ENCODE measurements around the gene SPDYE11. TPM values are rescaled to one million over a fixed set of nuclear protein-coding genes. Genes with fewer than 3 reads are reported as not detected.
"Not testable (repeated sequence)": the region's sequence is repeated elsewhere in the genome, so short reads cannot be mapped to it uniquely, and the experiment has no call there.

SPDYE11 gene, protein sequence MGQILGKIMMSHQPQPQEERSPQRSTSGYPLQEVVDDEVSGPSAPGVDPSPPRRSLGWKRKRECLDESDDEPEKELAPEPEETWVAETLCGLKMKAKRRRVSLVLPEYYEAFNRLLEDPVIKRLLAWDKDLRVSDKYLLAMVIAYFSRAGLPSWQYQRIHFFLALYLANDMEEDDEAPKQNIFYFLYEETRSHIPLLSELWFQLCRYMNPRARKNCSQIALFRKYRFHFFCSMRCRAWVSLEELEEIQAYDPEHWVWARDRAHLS
- total RNA-seq (2021; ENCODE audit: unreplicated experiment) (not detected), Bru-seq, nascent RNA (not detected), BruChase-seq, experiment 1, labeled RNA remaining after a 6-hour chase (not detected), BruChase-seq, experiment 2, labeled RNA remaining after a 2-hour chase (not detected)
- 0.07 and 0.10 TPM in 2 replicates for polyA plus RNA-seq (2012)
- long read RNA-seq: 0 reads

DNA sequence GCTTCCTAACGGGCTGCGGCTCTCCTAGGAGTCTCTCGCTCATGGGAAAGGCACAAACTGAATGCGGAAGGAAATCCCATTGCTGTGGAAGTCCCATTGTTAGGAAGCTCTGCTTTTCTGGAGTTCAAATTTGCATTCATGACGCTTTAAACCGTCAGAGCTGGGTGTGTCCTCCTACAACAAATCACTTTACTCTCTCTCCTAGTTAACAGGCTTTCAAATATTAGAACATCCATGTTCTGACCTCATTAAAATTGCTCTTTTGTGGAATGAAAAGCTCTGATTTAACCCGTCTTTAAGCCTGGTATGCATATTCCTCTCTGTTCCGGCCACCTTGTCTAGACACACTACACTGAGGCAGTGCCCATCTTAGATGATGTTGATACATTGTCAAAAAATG lies at the start of gene SPDYE11:
SPDYE11 (minus strand) TSS at position 101 of the 400 bp plus-strand sequence. CDS start 1,800 bp downstream, outside the sequence.
- H3K9me2 ChIP-seq (ENCODE audit: insufficient read depth); H3K9me3 ChIP-seq (ENCODE audit: control insufficient read depth in 1 of 2, insufficient read depth in 1 of 2, low read depth in 1 of 2, low read length in 2 of 2); BruUV-seq (replicated peaks); H3K4me2 ChIP-seq (ENCODE audit: low read length); H4K20me1 ChIP-seq (ENCODE audit: insufficient read depth); H3K4me1 ChIP-seq (ENCODE audit: control insufficient read depth in 1 of 2, insufficient read depth in 2 of 2, low read length in 2 of 2); H2AFZ ChIP-seq (ENCODE audit: low read depth, low read length, poor library complexity, severe bottlenecking); ATAC-seq; CTCF ChIA-PET; POLR2A ChIA-PET; H3K79me2 ChIP-seq (ENCODE audit: insufficient read depth, low read length); intact Hi-C loops (cut with micrococcal nuclease); H3K27ac ChIP-seq (ENCODE audit: low read depth, low read length); H3K9ac ChIP-seq (ENCODE audit: low read length); DNase-seq (ENCODE audit: low read depth, low spot score); RAD21 ChIA-PET (ENCODE audit: low non-redundant PET in 1 of 2, low total read pairs in 2 of 2, uncharacterized antibody in 2 of 2, unreplicated experiment in 2 of 2); H3K27me3 ChIP-seq (ENCODE audit: insufficient read depth, low read length); H3K4me3 ChIP-seq (replicated peaks in 1 of 2; ENCODE audit: low read depth in 1 of 2, low read length in 2 of 2); H3K36me3 ChIP-seq (ENCODE audit: control insufficient read depth in 1 of 2, insufficient read depth in 2 of 2, low read length in 2 of 2): not testable (repeated sequence)

DNA sequence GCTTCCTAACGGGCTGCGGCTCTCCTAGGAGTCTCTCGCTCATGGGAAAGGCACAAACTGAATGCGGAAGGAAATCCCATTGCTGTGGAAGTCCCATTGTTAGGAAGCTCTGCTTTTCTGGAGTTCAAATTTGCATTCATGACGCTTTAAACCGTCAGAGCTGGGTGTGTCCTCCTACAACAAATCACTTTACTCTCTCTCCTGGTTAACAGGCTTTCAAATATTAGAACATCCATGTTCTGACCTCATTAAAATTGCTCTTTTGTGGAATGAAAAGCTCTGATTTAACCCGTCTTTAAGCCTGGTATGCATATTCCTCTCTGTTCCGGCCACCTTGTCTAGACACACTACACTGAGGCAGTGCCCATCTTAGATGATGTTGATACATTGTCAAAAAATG lies 28.2 kb upstream of the SPDYE11 start, which contains the start of gene SPDYE9:
SPDYE9 (minus strand) TSS at position 101 of the 400 bp plus-strand sequence. CDS start 1,800 bp downstream, outside the sequence.
- H3K9me3 ChIP-seq (ENCODE audit: control insufficient read depth in 1 of 2, insufficient read depth in 1 of 2, low read depth in 1 of 2, low read length in 2 of 2); intact Hi-C loops (cut with micrococcal nuclease); H3K27me3 ChIP-seq (ENCODE audit: insufficient read depth, low read length); H3K79me2 ChIP-seq (ENCODE audit: insufficient read depth, low read length); H3K36me3 ChIP-seq (ENCODE audit: control insufficient read depth in 1 of 2, insufficient read depth in 2 of 2, low read length in 2 of 2); H2AFZ ChIP-seq (ENCODE audit: low read depth, low read length, poor library complexity, severe bottlenecking); POLR2A ChIA-PET; H3K4me3 ChIP-seq (replicated peaks in 1 of 2; ENCODE audit: low read depth in 1 of 2, low read length in 2 of 2); DNase-seq (ENCODE audit: low read depth, low spot score); CTCF ChIA-PET; H3K27ac ChIP-seq (ENCODE audit: low read depth, low read length); H3K4me2 ChIP-seq (ENCODE audit: low read length); H3K9ac ChIP-seq (ENCODE audit: low read length); BruUV-seq (replicated peaks); H4K20me1 ChIP-seq (ENCODE audit: insufficient read depth); RAD21 ChIA-PET (ENCODE audit: low non-redundant PET in 1 of 2, low total read pairs in 2 of 2, uncharacterized antibody in 2 of 2, unreplicated experiment in 2 of 2); H3K4me1 ChIP-seq (ENCODE audit: control insufficient read depth in 1 of 2, insufficient read depth in 2 of 2, low read length in 2 of 2); H3K9me2 ChIP-seq (ENCODE audit: insufficient read depth); ATAC-seq: not testable (repeated sequence)

DNA sequence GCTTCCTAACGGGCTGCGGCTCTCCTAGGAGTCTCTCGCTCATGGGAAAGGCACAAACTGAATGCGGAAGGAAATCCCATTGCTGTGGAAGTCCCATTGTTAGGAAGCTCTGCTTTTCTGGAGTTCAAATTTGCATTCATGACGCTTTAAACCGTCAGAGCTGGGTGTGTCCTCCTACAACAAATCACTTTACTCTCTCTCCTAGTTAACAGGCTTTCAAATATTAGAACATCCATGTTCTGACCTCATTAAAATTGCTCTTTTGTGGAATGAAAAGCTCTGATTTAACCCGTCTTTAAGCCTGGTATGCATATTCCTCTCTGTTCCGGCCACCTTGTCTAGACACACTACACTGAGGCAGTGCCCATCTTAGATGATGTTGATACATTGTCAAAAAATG lies 28.0 kb downstream of the SPDYE11 start, which contains the start of gene SPDYE8:
SPDYE8 (minus strand) TSS at position 101 of the 400 bp plus-strand sequence. CDS start 1,800 bp downstream, outside the sequence.
- H3K36me3 ChIP-seq (ENCODE audit: control insufficient read depth in 1 of 2, insufficient read depth in 2 of 2, low read length in 2 of 2); H3K4me3 ChIP-seq (replicated peaks in 1 of 2; ENCODE audit: low read depth in 1 of 2, low read length in 2 of 2); DNase-seq (ENCODE audit: low read depth, low spot score); intact Hi-C loops (cut with micrococcal nuclease); H2AFZ ChIP-seq (ENCODE audit: low read depth, low read length, poor library complexity, severe bottlenecking); POLR2A ChIA-PET; H3K9me3 ChIP-seq (ENCODE audit: control insufficient read depth in 1 of 2, insufficient read depth in 1 of 2, low read depth in 1 of 2, low read length in 2 of 2); H3K27me3 ChIP-seq (ENCODE audit: insufficient read depth, low read length); RAD21 ChIA-PET (ENCODE audit: low non-redundant PET in 1 of 2, low total read pairs in 2 of 2, uncharacterized antibody in 2 of 2, unreplicated experiment in 2 of 2); CTCF ChIA-PET; ATAC-seq; H3K4me2 ChIP-seq (ENCODE audit: low read length); H4K20me1 ChIP-seq (ENCODE audit: insufficient read depth); BruUV-seq (replicated peaks); H3K9me2 ChIP-seq (ENCODE audit: insufficient read depth); H3K4me1 ChIP-seq (ENCODE audit: control insufficient read depth in 1 of 2, insufficient read depth in 2 of 2, low read length in 2 of 2); H3K9ac ChIP-seq (ENCODE audit: low read length); H3K27ac ChIP-seq (ENCODE audit: low read depth, low read length); H3K79me2 ChIP-seq (ENCODE audit: insufficient read depth, low read length): not testable (repeated sequence)

DNA sequence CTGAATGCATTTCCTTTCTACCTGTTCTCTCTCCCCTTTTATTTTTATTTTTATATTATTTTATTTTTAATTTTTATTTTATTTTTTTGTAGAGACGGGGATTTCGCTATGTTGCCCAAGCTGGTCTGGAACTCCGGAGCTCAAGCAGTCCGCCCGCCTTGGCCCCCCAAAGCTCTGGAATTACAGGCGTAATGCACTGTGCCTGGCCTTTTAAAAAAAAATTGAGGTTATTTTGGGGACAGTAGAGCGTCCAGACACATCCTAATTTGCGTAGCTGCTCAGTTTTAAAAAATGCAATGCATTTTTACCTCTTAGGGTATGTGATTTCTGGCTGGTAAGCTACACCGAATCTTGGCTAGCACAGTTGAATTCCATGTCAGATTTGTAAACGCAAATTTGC lies 51.2 kb downstream of the SPDYE11 start:
- peak overlapping the region; percentile 57 for H3K4me2 ChIP-seq (ENCODE audit: low read length)
- peak overlapping the region; percentile 50 to 54 for H3K4me3 ChIP-seq (replicated peaks in 1 of 2; ENCODE audit: low read depth in 1 of 2, low read length in 2 of 2)
- H3K27ac ChIP-seq (ENCODE audit: low read depth, low read length); intact Hi-C loops (cut with micrococcal nuclease); CTCF ChIA-PET; H4K20me1 ChIP-seq (ENCODE audit: insufficient read depth); H3K36me3 ChIP-seq (ENCODE audit: control insufficient read depth in 1 of 2, insufficient read depth in 2 of 2, low read length in 2 of 2); H3K9me3 ChIP-seq (ENCODE audit: control insufficient read depth in 1 of 2, insufficient read depth in 1 of 2, low read depth in 1 of 2, low read length in 2 of 2); BruUV-seq (replicated peaks); H3K79me2 ChIP-seq (ENCODE audit: insufficient read depth, low read length); ATAC-seq; H3K4me1 ChIP-seq (ENCODE audit: control insufficient read depth in 1 of 2, insufficient read depth in 2 of 2, low read length in 2 of 2); POLR2A ChIA-PET; H2AFZ ChIP-seq (ENCODE audit: low read depth, low read length, poor library complexity, severe bottlenecking); H3K9me2 ChIP-seq (ENCODE audit: insufficient read depth); RAD21 ChIA-PET (ENCODE audit: low non-redundant PET in 1 of 2, low total read pairs in 2 of 2, uncharacterized antibody in 2 of 2, unreplicated experiment in 2 of 2); DNase-seq (ENCODE audit: low read depth, low spot score); H3K27me3 ChIP-seq (ENCODE audit: insufficient read depth, low read length): not testable (repeated sequence)
- peak overlapping the region; percentile 49; the same call in 1 of the 2 replicates for H3K9ac ChIP-seq (ENCODE audit: low read length)

Data from HCT116 (cell line).